T47D (cell line): ENCODE data around the gene CSRP2.

Source experiments
- DNase-seq, 2 experiments: peaks; one replicate each; pipeline versions ENCODE4 v3.0.0 to v3.0.0-alpha.2; 2011 to 2012; ENCODE audit warnings: low read depth in 1 of 2, low spot score in 1 of 2
- JUND ChIP-seq: IDR thresholded peaks from 2 replicates; pipeline ENCODE4 v1.6.1; 2012; ENCODE audit warnings: low read depth
- in situ Hi-C: cut with HindIII; loops from 2 replicates; pipeline ENCODE4 v1.10.0; 2016; ENCODE audit warnings: low sequenced_read_pairs, low pct_unique_long_range_greater_than_20kb

The CSRP2 gene

DNA sequence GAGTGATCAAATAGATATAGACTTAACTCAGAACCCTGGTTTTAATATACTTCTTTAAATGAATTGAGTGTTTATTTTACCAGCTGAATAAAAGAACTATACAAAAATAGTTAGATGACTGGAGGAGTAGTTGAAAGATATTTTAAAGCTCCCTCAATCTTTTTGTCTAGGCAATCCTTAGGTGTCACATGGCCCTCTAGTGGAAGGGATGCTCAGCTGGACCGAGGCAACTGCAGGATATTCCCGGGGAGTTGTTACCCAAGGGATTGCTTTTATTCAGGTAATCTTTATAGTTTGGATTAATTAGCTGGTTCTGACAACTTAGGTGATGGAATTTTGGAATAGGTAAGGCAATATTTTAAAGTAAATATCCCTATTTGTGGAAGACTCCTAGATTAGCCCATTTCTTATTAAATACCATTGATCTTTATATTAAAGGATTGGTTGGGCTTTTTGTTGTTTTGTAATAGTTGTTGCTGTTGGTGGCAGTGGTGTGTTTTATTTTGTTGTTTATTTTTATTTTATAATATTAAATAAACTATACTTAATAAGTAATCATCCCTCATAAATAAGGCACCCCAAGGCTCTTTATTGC, 57.8 kb downstream of the CSRP2 start:
- peak; percentile 51 to 66 for DNase-seq
- TF ChIP-seq JUND = no peak
- in situ Hi-C loops = no loop called here

DNA sequence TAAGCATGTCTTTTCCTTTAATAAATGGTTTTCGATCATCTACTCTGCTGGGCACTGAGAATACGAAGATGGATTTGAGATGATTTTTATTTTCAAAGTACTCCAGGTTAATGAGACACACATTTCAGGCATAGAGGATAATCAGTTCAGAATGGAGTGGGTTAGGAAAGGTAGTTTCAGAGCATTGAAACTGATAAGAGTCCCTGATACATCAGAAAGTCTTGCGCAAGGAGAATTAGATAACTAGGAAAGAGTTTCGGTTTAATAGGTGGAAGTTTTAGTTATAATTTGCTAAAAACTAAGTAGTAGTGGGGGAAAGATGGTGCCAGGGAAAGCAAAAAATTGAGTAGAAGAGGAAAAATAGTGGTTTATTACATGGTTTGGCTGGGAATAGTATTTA, 64.8 kb downstream of the CSRP2 start:
- DNase-seq = no peak
- no peak for TF ChIP-seq JUND
- in situ Hi-C loops = no loop called here

DNA sequence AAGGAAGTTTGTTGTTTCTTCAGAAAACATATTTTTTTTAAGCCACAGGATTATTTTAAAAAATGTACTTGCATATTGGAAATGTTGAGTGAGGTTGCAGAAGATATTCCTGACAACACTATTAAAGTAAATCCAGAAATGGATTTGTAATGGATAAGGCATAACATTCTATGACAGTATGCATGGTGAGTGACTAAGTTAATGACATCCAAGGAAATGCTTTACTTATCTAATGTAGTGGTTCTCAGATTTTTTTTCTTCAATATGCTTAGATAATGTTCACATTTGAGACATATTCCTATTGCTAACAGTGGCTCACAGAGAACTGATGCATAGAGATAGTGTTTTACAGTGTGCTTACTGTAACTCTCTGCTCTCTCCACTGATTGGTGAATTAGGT, 65.6 kb downstream of the CSRP2 start:
- in situ Hi-C loops = no loop called here

DNA sequence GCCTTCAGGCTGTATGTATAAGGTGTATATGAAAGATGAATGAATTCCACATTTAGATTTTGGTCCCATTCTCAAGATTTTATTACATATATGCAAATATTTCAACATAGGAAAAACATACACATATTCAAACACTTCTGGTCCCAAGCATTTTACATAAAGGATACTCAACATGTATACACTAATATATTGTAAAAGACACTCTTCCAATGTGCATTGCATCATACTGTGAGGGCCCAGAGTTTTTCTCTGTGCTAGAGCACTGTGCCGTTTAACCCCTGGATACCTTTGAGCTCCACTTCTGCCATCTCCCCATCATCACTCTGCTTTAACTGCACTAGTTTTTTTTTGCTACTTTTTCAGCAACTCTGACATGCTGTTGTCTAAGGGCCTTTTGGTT, 66.8 kb downstream of the CSRP2 start:
- no peak for TF ChIP-seq JUND
- DNase-seq = no peak
- in situ Hi-C loops = no loop called here

More for the DNA sequence above, 65.6 kb downstream of the CSRP2 start:
- no peak for TF ChIP-seq JUND
- no peak for DNase-seq

DNA sequence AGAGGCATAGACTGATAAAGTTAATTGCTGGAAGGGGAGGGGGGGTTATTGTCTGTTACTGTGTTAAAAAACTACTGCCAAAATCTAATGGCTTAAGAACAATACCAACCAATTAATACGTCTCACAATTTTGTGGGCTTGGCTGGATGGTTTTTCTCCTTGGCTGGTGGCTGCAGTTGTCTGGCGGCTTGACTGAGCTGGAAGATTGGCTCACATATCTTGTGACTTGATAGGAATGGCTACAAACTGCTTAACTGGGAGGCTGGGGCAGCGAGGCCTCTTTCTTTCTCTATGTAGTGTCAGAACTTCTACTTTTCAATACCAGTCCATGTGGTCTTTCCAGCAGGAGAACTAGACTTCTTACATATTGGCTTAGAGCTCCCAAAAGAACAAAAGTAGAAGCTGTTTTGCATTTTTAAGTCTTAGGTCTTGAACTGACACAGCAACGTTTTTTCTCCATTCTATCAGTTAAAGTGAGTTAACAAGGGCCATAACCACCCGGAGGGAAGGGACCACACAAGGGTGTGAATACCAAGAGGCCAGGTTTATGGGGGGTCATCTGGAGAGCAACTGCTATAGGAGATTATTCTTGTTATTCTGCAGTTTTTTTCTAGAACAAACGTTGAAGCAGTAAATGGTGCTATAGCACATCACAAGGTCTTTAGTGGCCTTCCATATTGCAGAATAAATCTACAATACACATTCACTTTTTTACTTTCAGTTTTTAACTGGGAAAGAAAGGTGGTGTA, 68.0 kb downstream of the CSRP2 start:
- DNase-seq = no peak
- in situ Hi-C loops = no loop called here
- TF ChIP-seq JUND = no peak
